ENCODE results near the gene ISM1. TPM values are rescaled to one million over a fixed set of nuclear protein-coding genes. Genes with fewer than 3 reads are reported as not detected.

ISM1 gene
- total and polyA plus RNA-seq, 2 donors (not counting 3 experiments of a cell fraction or from before 2014, with no cell fraction given) = not detected

GRCh38 chr20:13236990-13237720 lies 16.1 kb downstream of the ISM1 start:
- dilution Hi-C loops (cut with MboI; ENCODE audit: extremely low pct_ligation_motif_present, low sequenced_read_pairs) (no loop called here), intact Hi-C loops (cut with micrococcal nuclease) (no loop called here)
- FAIRE-seq = no peak
- Histone ChIP-seq H3K36me3 (ENCODE audit: control insufficient read depth in 2 of 2, extremely low read depth in 1 of 2, insufficient read depth in 2 of 2, low read length in 2 of 2) (no peaks in the 10 kb centered on the region), H3K4me3 (replicated peaks in 1 of 3; ENCODE audit: insufficient read depth in 1 of 3, low read depth in 1 of 3, low read length in 3 of 3) (no peak overlapping the region), H4K20me1 (replicated peaks; ENCODE audit: control insufficient read depth, extremely low read depth, insufficient read depth, low read length) (no peaks in the 10 kb centered on the region), H3K27me3 (ENCODE audit: control insufficient read depth in 2 of 2, insufficient read depth in 2 of 2, low read length in 2 of 2) (peaks cover 3 to 21% of the 10 kb centered on the region in 2 experiments), H3K9me1 (replicated peaks; ENCODE audit: control insufficient read depth, extremely low read depth, insufficient read depth, low read length) (no peaks in the 10 kb centered on the region), H3K4me1 (ENCODE audit: control insufficient read depth, extremely low read depth, insufficient read depth, low read length) (no peaks in the 10 kb centered on the region), H3K9me3 (replicated peaks; ENCODE audit: control insufficient read depth, insufficient read depth, low read length) (no peaks in the 10 kb centered on the region), H3K4me2 (ENCODE audit: insufficient read depth, low read length) (no peak overlapping the region), H3K27ac (ENCODE audit: insufficient read depth, low read depth, low read length) (no peak overlapping the region), H2AFZ (ENCODE audit: low read depth, low read length) (no peak overlapping the region), H3K79me2 (ENCODE audit: control insufficient read depth, insufficient read depth, low read length) (no peaks in the 10 kb centered on the region), H3K9ac (replicated peaks; ENCODE audit: extremely low read depth, insufficient read depth, low read length) (no peak overlapping the region)
- TF ChIP-seq EZH2 (IDR thresholded peaks at IDR 0.05; ENCODE audit: borderline replicate concordance, low read depth, low read length, severe bottlenecking) = no peak
- no peak for TF ChIP-seq GATA2 (IDR thresholded peaks at IDR 0.05; ENCODE audit: insufficient read depth, insufficient read length, low read depth, low read length)
- no peak for TF ChIP-seq POLR2A (IDR thresholded peaks at IDR 0.05; ENCODE audit: low read depth, low read length)
- TF ChIP-seq MYC (IDR thresholded peaks at IDR 0.05; ENCODE audit: low read depth, low read length) = no peak
- no peak for TF ChIP-seq FOS (IDR thresholded peaks at IDR 0.05; ENCODE audit: borderline replicate concordance, insufficient read depth, low read length)
- TF ChIP-seq, protein P1, sequence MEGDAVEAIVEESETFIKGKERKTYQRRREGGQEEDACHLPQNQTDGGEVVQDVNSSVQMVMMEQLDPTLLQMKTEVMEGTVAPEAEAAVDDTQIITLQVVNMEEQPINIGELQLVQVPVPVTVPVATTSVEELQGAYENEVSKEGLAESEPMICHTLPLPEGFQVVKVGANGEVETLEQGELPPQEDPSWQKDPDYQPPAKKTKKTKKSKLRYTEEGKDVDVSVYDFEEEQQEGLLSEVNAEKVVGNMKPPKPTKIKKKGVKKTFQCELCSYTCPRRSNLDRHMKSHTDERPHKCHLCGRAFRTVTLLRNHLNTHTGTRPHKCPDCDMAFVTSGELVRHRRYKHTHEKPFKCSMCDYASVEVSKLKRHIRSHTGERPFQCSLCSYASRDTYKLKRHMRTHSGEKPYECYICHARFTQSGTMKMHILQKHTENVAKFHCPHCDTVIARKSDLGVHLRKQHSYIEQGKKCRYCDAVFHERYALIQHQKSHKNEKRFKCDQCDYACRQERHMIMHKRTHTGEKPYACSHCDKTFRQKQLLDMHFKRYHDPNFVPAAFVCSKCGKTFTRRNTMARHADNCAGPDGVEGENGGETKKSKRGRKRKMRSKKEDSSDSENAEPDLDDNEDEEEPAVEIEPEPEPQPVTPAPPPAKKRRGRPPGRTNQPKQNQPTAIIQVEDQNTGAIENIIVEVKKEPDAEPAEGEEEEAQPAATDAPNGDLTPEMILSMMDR (IDR thresholded peaks at IDR 0.05; ENCODE audit: extremely low read depth in 1 of 2, insufficient read depth in 1 of 2, low read depth in 1 of 2, low read length in 2 of 2) = no peak
- TF ChIP-seq, protein P2, sequence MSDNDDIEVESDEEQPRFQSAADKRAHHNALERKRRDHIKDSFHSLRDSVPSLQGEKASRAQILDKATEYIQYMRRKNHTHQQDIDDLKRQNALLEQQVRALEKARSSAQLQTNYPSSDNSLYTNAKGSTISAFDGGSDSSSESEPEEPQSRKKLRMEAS (IDR thresholded peaks at IDR 0.05; ENCODE audit: insufficient read depth, insufficient read length) = no peak
- no peak for TF ChIP-seq POLR2AphosphoS5 (IDR thresholded peaks at IDR 0.05; ENCODE audit: insufficient read depth, low read depth, low read length)
- no peak for TF ChIP-seq JUN (IDR thresholded peaks at IDR 0.05; ENCODE audit: borderline replicate concordance, insufficient read depth, insufficient read length, low read depth)
- CTCF ChIA-PET = no interaction called here
- no TSS peak for BruUV-seq (replicated peaks)
- no peak for DNase-seq (ENCODE audit: low read depth, low spot score)
- POLR2A ChIA-PET = no interaction called here

All from endothelial cell of umbilical vein (primary cell).